ENCODE measurements around the gene SLC1A1.

The SLC1A1 gene

GRCh38 chr9:4489919-4490704 is at the start of gene SLC1A1:
Gene SLC1A1 (plus strand): TSS chr9:4490468. CDS start chr9:4490680, 212 bp downstream.
- no peak for TF ChIP-seq ZFX (IDR thresholded peaks at IDR 0.05)
- TF ChIP-seq CTCF (conservative IDR thresholded peaks at IDR 0.05): no peak
- peak within 1 kb of the TSS; percentile 38 for H3K27ac ChIP-seq

GRCh38 chr9:4442806-4443205 is 47.5 kb upstream of the SLC1A1 start:
- H3K27ac ChIP-seq: no peak overlapping the region
- TF ChIP-seq ZFX (IDR thresholded peaks at IDR 0.05): no peak
- TF ChIP-seq CTCF (conservative IDR thresholded peaks at IDR 0.05): no peak

- H3K27ac ChIP-seq: no peak overlapping the region
- TF ChIP-seq ZFX (IDR thresholded peaks at IDR 0.05): no peak
These were observed 46.8 kb upstream of the SLC1A1 start for GRCh38 chr9:4443439-4443838.

GRCh38 chr9:4461437-4461836 is 28.8 kb upstream of the SLC1A1 start:
- TF ChIP-seq CTCF (conservative IDR thresholded peaks at IDR 0.05) (no peak), ZFX (IDR thresholded peaks at IDR 0.05) (no peak)
- no peak overlapping the region for H3K27ac ChIP-seq

GRCh38 chr9:4463824-4464223 is 26.4 kb upstream of the SLC1A1 start:
- H3K27ac ChIP-seq: no peak overlapping the region
- TF ChIP-seq CTCF (conservative IDR thresholded peaks at IDR 0.05) (no peak), ZFX (IDR thresholded peaks at IDR 0.05) (no peak)

GRCh38 chr9:4464911-4465513 is 25.3 kb upstream of the SLC1A1 start:
- no peak overlapping the region for H3K27ac ChIP-seq
- no peak for TF ChIP-seq CTCF (conservative IDR thresholded peaks at IDR 0.05)
- no peak for TF ChIP-seq ZFX (IDR thresholded peaks at IDR 0.05)

GRCh38 chr9:4465910-4466309 is 24.4 kb upstream of the SLC1A1 start:
- TF ChIP-seq ZFX (IDR thresholded peaks at IDR 0.05) (no peak), CTCF (conservative IDR thresholded peaks at IDR 0.05) (no peak)
- H3K27ac ChIP-seq: no peak overlapping the region
